OCI-LY7 (cell line): Measurements from ENCODE around the gene KRTAP4-12. TPM values are rescaled to one million over a fixed set of nuclear protein-coding genes. Genes with fewer than 3 reads are reported as not detected.

ENCODE experiments used
- BruUV-seq: library from RNA; stranded (reverse); fragments of 400-500 nt; replicated peaks from 2 replicates; lab custom pipeline; 2021; lab: Mats Ljungman, UMichigan
- CTCF ChIA-PET: fragments of 300-600 bp; sonication (Branson Sonifier 250); formaldehyde crosslinking; loops from one replicate; lab custom pipeline; 2022; ENCODE audit warnings: antibody characterized with exemption; ENCODE audit not compliant: unreplicated experiment; lab: Charles Lee
- POLR2A ChIA-PET: fragments of 300-600 bp; sonication (Branson Sonifier 250); formaldehyde crosslinking; loops from one replicate; lab custom pipeline; 2022; ENCODE audit warnings: antibody characterized with exemption; lab: Charles Lee
- DNase-seq: peaks from one replicate; pipeline ENCODE4 v3.0.0-alpha.2; 2015; ENCODE audit warnings: low spot score
- H2AFZ ChIP-seq: fragments of 200-600 bp; sonication (generic), shearing (Covaris generic); 2 replicates; pipeline ENCODE4 v1.6.1; 2014; ENCODE audit warnings: mild to moderate bottlenecking, antibody characterized with exemption, low read length, moderate library complexity
- H3K27ac ChIP-seq: fragments of 200-600 bp; sonication (generic); 2 replicates; pipeline ENCODE4 v1.5.1; 2014; ENCODE audit warnings: mixed run types, low read depth, mild to moderate bottlenecking, moderate library complexity, low read length, inconsistent platforms; ENCODE audit not compliant: poor library complexity, severe bottlenecking
- H3K36me3 ChIP-seq: fragments of 200-600 bp; sonication (generic); 2 replicates; pipeline ENCODE4 v1.6.1; 2014; ENCODE audit warnings: mild to moderate bottlenecking, antibody characterized with exemption, low read length, moderate library complexity, mixed read lengths; ENCODE audit not compliant: insufficient read depth
- H3K4me1 ChIP-seq: fragments of 200-600 bp; sonication (generic); 2 replicates; pipeline ENCODE4 v1.5.1; 2014; ENCODE audit warnings: mild to moderate bottlenecking, low read length; ENCODE audit not compliant: insufficient read depth, poor library complexity, severe bottlenecking
- H3K4me2 ChIP-seq: fragments of 200-600 bp; sonication (generic); 2 replicates; pipeline ENCODE4 v1.6.1; 2014; ENCODE audit warnings: mild to moderate bottlenecking, low read length
- H3K4me3 ChIP-seq: fragments of 200-600 bp; sonication (generic); 2 replicates; pipeline ENCODE4 v1.5.1; 2014; ENCODE audit warnings: mild to moderate bottlenecking, low read depth, low read length; ENCODE audit not compliant: poor library complexity, severe bottlenecking
- H3K79me2 ChIP-seq: fragments of 200-600 bp; sonication (generic); 2 replicates; pipeline ENCODE4 v1.6.1; 2016; ENCODE audit warnings: low read depth, mild to moderate bottlenecking, low read length, moderate library complexity, mixed read lengths; ENCODE audit not compliant: insufficient read depth
- H3K9me2 ChIP-seq: fragments of 200-600 bp; sonication (generic); 2 replicates; pipeline ENCODE4 v1.6.1; 2016; ENCODE audit warnings: mild to moderate bottlenecking, low read length, mixed read lengths; ENCODE audit not compliant: insufficient read depth
- H3K9me3 ChIP-seq: fragments of 200-600 bp; sonication (generic); 2 replicates; pipeline ENCODE4 v1.6.1; 2014; ENCODE audit warnings: mild to moderate bottlenecking, mixed run types, low read length, mixed read lengths
- H4K20me1 ChIP-seq: fragments of 200-600 bp; sonication (generic); 2 replicates; pipeline ENCODE4 v1.6.1; 2014; ENCODE audit warnings: mild to moderate bottlenecking, antibody characterized with exemption, low read length, moderate library complexity, mixed read lengths; ENCODE audit not compliant: insufficient read depth
- EZH2phosphoT487 ChIP-seq: fragments of 200-600 bp; sonication (generic); IDR thresholded peaks from 2 replicates; pipeline ENCODE4 v1.6.1; 2018; ENCODE audit warnings: low read depth, borderline replicate concordance, mild to moderate bottlenecking, mixed run types, antibody characterized with exemption, low read length, moderate library complexity, mixed read lengths
- intact Hi-C: fragments of 100-400 bp; cut with micrococcal nuclease; formaldehyde crosslinking; loops from one replicate; pipeline ENCODE4 v1.10.0; 2022; ENCODE audit not compliant: unreplicated experiment
- total RNA-seq, 2 experiments: library from RNA; depleted of rRNA in 1 of 2; stranded (reverse); fragments of >200 nt in 1 of 2; shearing (Covaris generic) in 1 of 2; gene quantifications; 2 replicates each; pipeline ENCODE4 v1.2.3, GENCODE V29; 2014 to 2022
- TF ChIP-seq, protein P1 (sequence below): fragments of 200-600 bp; sonication (generic); conservative IDR thresholded peaks from 2 replicates; pipeline ENCODE4 v1.5.1; 2014; ENCODE audit warnings: mild to moderate bottlenecking, antibody characterized with exemption, low read length, moderate library complexity, mixed read lengths

Gene KRTAP4-12
- total RNA-seq, 2 experiments from 2014 or later, result not detected

DNA sequence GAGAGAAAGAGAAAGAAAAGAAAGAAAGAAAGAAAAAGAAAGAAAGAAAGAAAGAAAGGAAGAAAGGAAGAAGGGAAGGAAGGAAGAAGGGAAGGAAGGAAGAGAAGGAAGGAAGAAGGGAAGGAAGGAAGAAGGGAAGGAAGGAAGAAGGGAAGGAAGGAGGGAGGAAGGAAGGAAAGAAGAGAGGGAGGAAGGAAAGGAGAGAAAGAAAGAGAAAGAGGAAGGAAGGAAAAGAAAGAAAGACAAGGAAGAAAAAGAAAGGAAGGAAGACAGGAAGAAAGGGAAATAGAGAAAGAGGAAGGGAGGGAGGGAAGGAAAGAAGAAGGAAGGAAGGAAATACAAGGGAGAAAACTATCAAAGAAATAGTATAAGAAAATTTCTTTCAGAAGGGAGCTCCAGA, 47.2 kb downstream of the KRTAP4-12 start:
- Histone ChIP-seq H3K4me1 (no peaks in the 10 kb centered on the region), H3K4me3 (no peak overlapping the region), H4K20me1 (no peaks in the 10 kb centered on the region), H3K36me3 (no peaks in the 10 kb centered on the region), H3K9me3 (no peaks in the 10 kb centered on the region), H3K79me2 (no peaks in the 10 kb centered on the region), H3K4me2 (no peak overlapping the region), H3K27ac (no peak overlapping the region), H2AFZ (no peak overlapping the region), H3K9me2 (no peaks in the 10 kb centered on the region)
- DNase-seq, result no peak
- BruUV-seq, result no TSS peak
- ChIA-PET POLR2A (no interaction called here), CTCF (no interaction called here)
- TF ChIP-seq EZH2phosphoT487, result no peak
- TF ChIP-seq, protein P1, sequence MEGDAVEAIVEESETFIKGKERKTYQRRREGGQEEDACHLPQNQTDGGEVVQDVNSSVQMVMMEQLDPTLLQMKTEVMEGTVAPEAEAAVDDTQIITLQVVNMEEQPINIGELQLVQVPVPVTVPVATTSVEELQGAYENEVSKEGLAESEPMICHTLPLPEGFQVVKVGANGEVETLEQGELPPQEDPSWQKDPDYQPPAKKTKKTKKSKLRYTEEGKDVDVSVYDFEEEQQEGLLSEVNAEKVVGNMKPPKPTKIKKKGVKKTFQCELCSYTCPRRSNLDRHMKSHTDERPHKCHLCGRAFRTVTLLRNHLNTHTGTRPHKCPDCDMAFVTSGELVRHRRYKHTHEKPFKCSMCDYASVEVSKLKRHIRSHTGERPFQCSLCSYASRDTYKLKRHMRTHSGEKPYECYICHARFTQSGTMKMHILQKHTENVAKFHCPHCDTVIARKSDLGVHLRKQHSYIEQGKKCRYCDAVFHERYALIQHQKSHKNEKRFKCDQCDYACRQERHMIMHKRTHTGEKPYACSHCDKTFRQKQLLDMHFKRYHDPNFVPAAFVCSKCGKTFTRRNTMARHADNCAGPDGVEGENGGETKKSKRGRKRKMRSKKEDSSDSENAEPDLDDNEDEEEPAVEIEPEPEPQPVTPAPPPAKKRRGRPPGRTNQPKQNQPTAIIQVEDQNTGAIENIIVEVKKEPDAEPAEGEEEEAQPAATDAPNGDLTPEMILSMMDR, result no peak
- intact Hi-C loops, result no loop called here

DNA sequence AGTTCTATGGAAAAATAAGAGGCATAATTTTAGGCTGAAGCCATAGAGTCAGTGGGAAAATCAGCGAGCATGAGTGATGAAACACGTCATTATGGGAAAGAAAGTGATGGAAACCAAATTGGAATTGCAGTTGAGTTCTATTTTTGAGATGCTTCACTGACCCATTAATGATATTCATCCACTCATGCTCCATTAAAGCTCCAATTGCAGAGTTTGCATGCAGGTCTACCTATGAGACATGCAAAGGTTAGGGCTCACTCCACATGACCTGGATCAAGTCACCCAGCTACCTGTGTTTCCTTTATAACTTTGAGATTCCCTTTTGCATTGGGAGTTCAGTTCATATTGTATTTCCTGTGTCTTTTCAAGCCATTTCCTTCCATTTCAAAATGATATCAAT, 50.3 kb downstream of the KRTAP4-12 start:
- Histone ChIP-seq H4K20me1 (no peaks in the 10 kb centered on the region), H2AFZ (no peak overlapping the region), H3K36me3 (no peaks in the 10 kb centered on the region), H3K4me2 (no peak overlapping the region), H3K9me3 (no peaks in the 10 kb centered on the region), H3K4me3 (no peak overlapping the region), H3K79me2 (no peaks in the 10 kb centered on the region), H3K9me2 (no peaks in the 10 kb centered on the region), H3K4me1 (no peaks in the 10 kb centered on the region), H3K27ac (no peak overlapping the region)
- TF ChIP-seq EZH2phosphoT487, result no peak
- TF ChIP-seq, protein P1, result no peak
- ChIA-PET POLR2A (no interaction called here), CTCF (no interaction called here)
- intact Hi-C loops, result no loop called here
- no peak for DNase-seq
- no TSS peak for BruUV-seq

Other genes with a start within 250 kb of the KRTAP4-12 start
Only the 30 nearest of the 39 such genes appear.
- not detected in 2 replicates for gene KRT40, start 139.9 kb downstream of the KRTAP4-12 start, total RNA-seq (2014; rRNA removed; shearing (Covaris generic))
- not detected in 2 replicates for gene KRT40, start 139.9 kb downstream of the KRTAP4-12 start, total RNA-seq (2022)
- not detected in 2 replicates for gene KRTAP3-3, start 130.0 kb downstream of the KRTAP4-12 start, total RNA-seq (2014; rRNA removed; shearing (Covaris generic))
- gene KRTAP3-3, start 130.0 kb downstream of the KRTAP4-12 start, total RNA-seq (2022), result not detected in 2 replicates
- not detected in 2 replicates for gene KRTAP3-2, start 124.3 kb downstream of the KRTAP4-12 start, total RNA-seq (2014; rRNA removed; shearing (Covaris generic))
- gene KRTAP3-2, start 124.3 kb downstream of the KRTAP4-12 start, total RNA-seq (2022), result not detected in 2 replicates
- gene KRTAP3-1, start 115.1 kb downstream of the KRTAP4-12 start, total RNA-seq (2014; rRNA removed; shearing (Covaris generic)), result not detected in 2 replicates
- not detected in 2 replicates for gene KRTAP3-1, start 115.1 kb downstream of the KRTAP4-12 start, total RNA-seq (2022)
- not detected in 2 replicates for gene KRTAP1-5, start 97.0 kb downstream of the KRTAP4-12 start, total RNA-seq (2014; rRNA removed; shearing (Covaris generic))
- gene KRTAP1-5, start 97.0 kb downstream of the KRTAP4-12 start, total RNA-seq (2022), result not detected in 2 replicates
- not detected in 2 replicates for gene KRTAP1-4, start 94.0 kb downstream of the KRTAP4-12 start, total RNA-seq (2014; rRNA removed; shearing (Covaris generic))
- gene KRTAP1-4, start 94.0 kb downstream of the KRTAP4-12 start, total RNA-seq (2022), result not detected in 2 replicates
- not detected in 2 replicates for gene KRTAP1-3, start 89.3 kb downstream of the KRTAP4-12 start, total RNA-seq (2014; rRNA removed; shearing (Covaris generic))
- not detected in 2 replicates for gene KRTAP1-3, start 89.3 kb downstream of the KRTAP4-12 start, total RNA-seq (2022)
- not detected in 2 replicates for gene KRTAP1-1, start 82.7 kb downstream of the KRTAP4-12 start, total RNA-seq (2014; rRNA removed; shearing (Covaris generic))
- not detected in 2 replicates for gene KRTAP1-1, start 82.7 kb downstream of the KRTAP4-12 start, total RNA-seq (2022)
- not detected in 2 replicates for gene KRTAP2-1, start 76.9 kb downstream of the KRTAP4-12 start, total RNA-seq (2014; rRNA removed; shearing (Covaris generic))
- not detected in 2 replicates for gene KRTAP2-1, start 76.9 kb downstream of the KRTAP4-12 start, total RNA-seq (2022)
- gene KRTAP2-2, start 69.0 kb downstream of the KRTAP4-12 start, total RNA-seq (2014; rRNA removed; shearing (Covaris generic)), result not detected in 2 replicates
- gene KRTAP2-2, start 69.0 kb downstream of the KRTAP4-12 start, total RNA-seq (2022), result not detected in 2 replicates
- not detected in 2 replicates for gene KRTAP2-3, start 64.1 kb downstream of the KRTAP4-12 start, total RNA-seq (2014; rRNA removed; shearing (Covaris generic))
- gene KRTAP2-3, start 64.1 kb downstream of the KRTAP4-12 start, total RNA-seq (2022), result not detected in 2 replicates
- gene KRTAP2-4, start 58.3 kb downstream of the KRTAP4-12 start, total RNA-seq (2014; rRNA removed; shearing (Covaris generic)), result not detected in 2 replicates
- not detected in 2 replicates for gene KRTAP2-4, start 58.3 kb downstream of the KRTAP4-12 start, total RNA-seq (2022)
- gene KRTAP4-7, start 40.0 kb downstream of the KRTAP4-12 start, total RNA-seq (2014; rRNA removed; shearing (Covaris generic)), result not detected in 2 replicates
- gene KRTAP4-7, start 40.0 kb downstream of the KRTAP4-12 start, total RNA-seq (2022), result not detected in 2 replicates
- not detected in 2 replicates for gene KRTAP4-8, start 26.0 kb downstream of the KRTAP4-12 start, total RNA-seq (2014; rRNA removed; shearing (Covaris generic))
- gene KRTAP4-8, start 26.0 kb downstream of the KRTAP4-12 start, total RNA-seq (2022), result not detected in 2 replicates
- gene KRTAP4-16, start 22.0 kb downstream of the KRTAP4-12 start, total RNA-seq (2014; rRNA removed; shearing (Covaris generic)), result not detected in 2 replicates
- gene KRTAP4-16, start 22.0 kb downstream of the KRTAP4-12 start, total RNA-seq (2022), result not detected in 2 replicates
- not detected in 2 replicates for gene KRTAP4-9, start 18.8 kb downstream of the KRTAP4-12 start, total RNA-seq (2014; rRNA removed; shearing (Covaris generic))
- gene KRTAP4-9, start 18.8 kb downstream of the KRTAP4-12 start, total RNA-seq (2022), result not detected in 2 replicates
- gene KRTAP4-11, start 5.8 kb downstream of the KRTAP4-12 start, total RNA-seq (2014; rRNA removed; shearing (Covaris generic)), result not detected in 2 replicates
- not detected in 2 replicates for gene KRTAP4-11, start 5.8 kb downstream of the KRTAP4-12 start, total RNA-seq (2022)
- not detected in 2 replicates for gene KRTAP4-6, start 16.4 kb upstream of the KRTAP4-12 start, total RNA-seq (2014; rRNA removed; shearing (Covaris generic))
- gene KRTAP4-6, start 16.4 kb upstream of the KRTAP4-12 start, total RNA-seq (2022), result not detected in 2 replicates
- gene KRTAP4-5, start 25.6 kb upstream of the KRTAP4-12 start, total RNA-seq (2014; rRNA removed; shearing (Covaris generic)), result not detected in 2 replicates
- gene KRTAP4-5, start 25.6 kb upstream of the KRTAP4-12 start, total RNA-seq (2022), result not detected in 2 replicates
- gene KRTAP4-4, start 36.6 kb upstream of the KRTAP4-12 start, total RNA-seq (2014; rRNA removed; shearing (Covaris generic)), result not detected in 2 replicates
- gene KRTAP4-4, start 36.6 kb upstream of the KRTAP4-12 start, total RNA-seq (2022), result not detected in 2 replicates
- not detected in 2 replicates for gene KRTAP4-3, start 44.0 kb upstream of the KRTAP4-12 start, total RNA-seq (2014; rRNA removed; shearing (Covaris generic))
- not detected in 2 replicates for gene KRTAP4-3, start 44.0 kb upstream of the KRTAP4-12 start, total RNA-seq (2022)
- gene KRTAP4-2, start 54.0 kb upstream of the KRTAP4-12 start, total RNA-seq (2014; rRNA removed; shearing (Covaris generic)), result not detected in 2 replicates
- gene KRTAP4-2, start 54.0 kb upstream of the KRTAP4-12 start, total RNA-seq (2022), result not detected in 2 replicates
- gene KRTAP4-1, start 60.7 kb upstream of the KRTAP4-12 start, total RNA-seq (2014; rRNA removed; shearing (Covaris generic)), result not detected in 2 replicates
- not detected in 2 replicates for gene KRTAP4-1, start 60.7 kb upstream of the KRTAP4-12 start, total RNA-seq (2022)
- not detected in 2 replicates for gene KRTAP9-1, start 65.7 kb upstream of the KRTAP4-12 start, total RNA-seq (2014; rRNA removed; shearing (Covaris generic))
- not detected in 2 replicates for gene KRTAP9-1, start 65.7 kb upstream of the KRTAP4-12 start, total RNA-seq (2022)
- gene KRTAP9-2, start 102.5 kb upstream of the KRTAP4-12 start, total RNA-seq (2014; rRNA removed; shearing (Covaris generic)), result not detected in 2 replicates
- not detected in 2 replicates for gene KRTAP9-2, start 102.5 kb upstream of the KRTAP4-12 start, total RNA-seq (2022)
- not detected in 2 replicates for gene KRTAP9-3, start 108.3 kb upstream of the KRTAP4-12 start, total RNA-seq (2014; rRNA removed; shearing (Covaris generic))
- not detected in 2 replicates for gene KRTAP9-3, start 108.3 kb upstream of the KRTAP4-12 start, total RNA-seq (2022)
- gene KRTAP9-8, start 113.8 kb upstream of the KRTAP4-12 start, total RNA-seq (2014; rRNA removed; shearing (Covaris generic)), result not detected in 2 replicates
- gene KRTAP9-8, start 113.8 kb upstream of the KRTAP4-12 start, total RNA-seq (2022), result not detected in 2 replicates
- gene KRTAP9-4, start 125.5 kb upstream of the KRTAP4-12 start, total RNA-seq (2014; rRNA removed; shearing (Covaris generic)), result not detected in 2 replicates
- gene KRTAP9-4, start 125.5 kb upstream of the KRTAP4-12 start, total RNA-seq (2022), result not detected in 2 replicates
- gene KRTAP9-9, start 131.2 kb upstream of the KRTAP4-12 start, total RNA-seq (2014; rRNA removed; shearing (Covaris generic)), result not detected in 2 replicates
- not detected in 2 replicates for gene KRTAP9-9, start 131.2 kb upstream of the KRTAP4-12 start, total RNA-seq (2022)
- gene KRTAP9-6, start 141.2 kb upstream of the KRTAP4-12 start, total RNA-seq (2014; rRNA removed; shearing (Covaris generic)), result not detected in 2 replicates
- not detected in 2 replicates for gene KRTAP9-6, start 141.2 kb upstream of the KRTAP4-12 start, total RNA-seq (2022)